Stimulated activated CD4-positive, alpha-beta T cell treated with anti-CD3 and anti-CD28 coated beads, TNF-alpha, amount 100 ng/mL, for 1 hour (primary cell): ENCODE data around the gene KIF21A.

Experiments
- DNase-seq, 3 donors: peaks; one replicate each; pipeline ENCODE4 v3.0.0-alpha.2; 2020; ENCODE audit warnings: low read depth in 3 of 3, low spot score in 1 of 3

KIF21A gene

GRCh38 chr12:39389399-39390150 is 53.3 kb downstream of the KIF21A start:
- DNase-seq, result no peak

DNA sequence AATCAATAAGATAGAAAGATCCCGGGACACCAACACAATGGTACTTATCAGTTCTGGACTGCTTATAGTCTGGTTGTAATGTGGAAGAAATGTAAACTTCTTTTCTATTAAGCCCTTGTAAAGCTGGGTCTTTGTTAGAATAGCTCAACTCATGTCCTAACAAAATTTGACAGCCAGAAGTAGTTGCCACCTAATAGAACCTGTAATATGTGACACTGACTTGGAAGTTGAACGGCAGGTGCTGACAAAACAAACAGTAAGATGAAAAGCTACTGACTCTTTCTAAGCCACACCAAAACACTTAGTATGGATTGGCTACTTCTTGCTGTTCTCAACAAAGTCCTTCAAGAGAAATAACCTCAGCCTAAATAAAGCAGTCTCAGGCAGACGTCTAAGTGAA is 56.6 kb downstream of the KIF21A start:
- DNase-seq, result no peak

DNA sequence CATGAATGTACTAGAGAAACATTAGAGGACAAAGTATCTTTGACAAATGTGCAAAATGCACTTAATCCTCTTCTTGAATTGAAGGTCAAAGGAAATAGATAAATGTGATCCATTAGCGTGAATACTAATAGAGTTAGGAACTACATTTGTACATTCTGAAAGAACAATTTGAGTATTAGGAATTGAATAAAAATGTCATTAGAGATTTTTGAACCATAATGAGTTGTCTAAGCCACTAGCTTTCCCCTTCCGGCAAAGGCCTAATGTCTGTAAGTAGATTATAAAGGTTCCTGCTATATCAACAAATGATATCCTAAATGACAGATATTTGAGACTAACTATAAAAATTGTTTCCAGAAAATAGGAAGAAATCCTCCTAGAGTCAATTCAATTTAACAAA is 59.8 kb downstream of the KIF21A start:
- no peak for DNase-seq

DNA sequence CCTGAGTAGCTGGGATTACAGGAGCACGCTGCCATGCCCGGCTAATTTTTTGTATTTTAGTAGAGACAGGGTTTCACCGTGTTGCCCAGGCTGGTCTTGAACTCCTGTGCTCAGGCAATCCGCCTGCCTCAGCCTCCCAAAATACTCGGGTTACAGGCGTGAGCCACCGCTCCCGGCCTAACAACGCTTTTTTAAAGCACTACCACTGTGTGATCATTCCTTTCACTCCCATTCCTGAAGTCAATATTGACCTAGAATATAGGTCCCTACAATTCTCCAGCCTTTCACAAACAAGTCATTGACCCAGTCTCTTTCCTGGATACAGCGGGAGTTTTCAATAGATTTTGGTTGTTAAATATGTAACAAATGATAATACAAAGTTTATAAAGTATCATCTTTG is 62.8 kb downstream of the KIF21A start:
- no peak for DNase-seq

- no peak for DNase-seq
Measured at GRCh38 chr12:39378341-39378740, 64.6 kb downstream of the KIF21A start.

DNA sequence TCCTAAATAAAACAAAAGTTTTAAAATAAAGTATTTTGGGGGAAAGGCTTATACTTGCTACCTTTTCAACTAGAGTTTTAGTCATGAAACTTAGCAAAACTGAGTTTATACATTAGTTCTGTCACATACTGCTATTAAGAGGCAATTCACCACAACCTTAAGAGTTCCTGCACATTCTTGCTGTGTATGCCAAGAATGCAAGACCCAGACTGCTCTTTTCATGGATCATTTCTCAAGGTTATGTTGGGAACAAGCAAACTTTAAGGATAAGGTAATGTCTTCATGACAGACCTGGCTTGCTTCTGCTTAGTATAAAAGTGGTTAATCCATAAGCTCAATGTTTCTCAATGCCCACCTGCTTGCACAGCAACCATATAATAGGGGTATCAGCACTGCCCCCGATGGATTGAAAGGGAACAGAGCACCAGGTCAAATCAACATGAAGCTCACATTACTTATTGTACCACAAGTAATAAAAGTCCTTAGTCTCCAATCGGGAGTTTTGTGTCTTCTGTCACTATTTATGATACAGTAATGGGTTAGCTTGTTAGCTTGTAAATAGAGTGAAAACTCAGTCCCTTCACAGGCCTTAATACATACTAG is 67.6 kb downstream of the KIF21A start:
- no peak for DNase-seq

DNA sequence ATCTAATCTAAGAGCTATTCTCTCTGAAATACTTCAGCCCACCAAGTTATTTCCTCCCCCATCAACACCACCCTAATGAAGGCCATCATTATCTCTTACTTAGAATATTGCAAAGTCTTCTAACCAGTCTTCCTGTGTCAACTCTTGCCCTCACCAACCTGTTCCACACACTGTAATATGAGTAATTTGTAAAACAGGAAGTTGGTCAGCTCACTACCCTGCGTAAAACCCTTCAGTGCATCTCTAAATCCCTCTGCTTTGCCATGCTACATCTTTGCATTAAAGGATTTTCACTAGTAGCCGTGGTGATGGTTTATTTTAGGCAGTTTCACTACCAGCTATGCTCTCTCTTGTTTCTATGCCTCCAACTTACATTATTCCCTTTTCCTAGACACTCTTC is 70.0 kb downstream of the KIF21A start:
- no peak for DNase-seq

DNA sequence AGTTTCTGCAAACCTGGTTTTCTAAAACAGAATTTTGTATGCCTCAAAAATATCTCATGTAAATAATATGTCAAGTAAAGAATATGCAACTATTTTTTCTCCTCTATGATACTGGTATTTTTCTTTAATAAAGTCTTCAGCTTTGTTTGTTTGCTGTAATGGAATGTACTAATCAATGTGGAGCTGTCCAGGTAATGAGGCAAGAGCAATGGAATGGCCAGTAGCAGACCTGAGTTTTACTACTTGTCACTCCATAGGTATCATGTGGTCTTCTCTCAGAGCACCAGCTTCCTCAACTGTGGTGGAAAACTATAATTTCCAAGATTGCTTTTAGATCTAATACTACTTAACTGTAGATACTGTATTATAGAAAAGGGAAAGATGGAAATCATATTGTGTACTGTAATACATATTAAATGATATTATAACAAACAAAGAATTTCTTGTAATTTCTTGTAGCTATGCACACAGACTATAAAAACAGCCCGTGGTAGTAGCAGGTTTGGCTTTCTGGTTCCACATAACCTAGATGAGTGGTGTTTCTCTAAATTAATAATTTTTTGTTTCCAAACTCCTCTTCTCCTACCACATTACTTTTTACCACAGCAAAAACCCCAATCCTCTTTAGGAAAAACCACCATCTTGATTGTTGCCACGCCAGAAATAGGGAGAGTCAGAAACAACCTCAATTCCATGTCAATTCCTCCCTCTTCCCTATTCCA is 70.6 kb downstream of the KIF21A start:
- DNase-seq, result no peak

- DNase-seq, result no peak
Measured at GRCh38 chr12:39369756-39370155, 73.2 kb downstream of the KIF21A start.

DNA sequence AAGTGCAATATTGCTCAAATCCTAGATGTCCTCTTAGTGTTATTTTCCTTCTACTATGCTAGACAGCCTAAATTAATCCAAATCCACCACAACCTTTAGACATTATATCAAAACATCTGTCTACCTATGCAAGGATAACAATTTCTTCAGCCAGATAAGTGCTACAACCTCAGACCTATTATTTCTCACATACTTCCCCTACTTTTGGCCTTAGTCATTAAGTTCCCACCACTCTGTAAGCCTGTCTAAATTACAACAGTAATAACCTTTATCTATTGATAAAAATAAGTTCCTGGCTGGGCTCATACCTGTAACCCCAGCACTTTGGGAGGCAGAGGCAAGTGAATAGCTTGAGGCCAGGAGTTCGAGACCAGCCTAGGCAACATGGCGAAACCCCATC is 74.0 kb downstream of the KIF21A start:
- no peak for DNase-seq

- no peak for DNase-seq
Measured at GRCh38 chr12:39368096-39368495, 74.8 kb downstream of the KIF21A start.

DNA sequence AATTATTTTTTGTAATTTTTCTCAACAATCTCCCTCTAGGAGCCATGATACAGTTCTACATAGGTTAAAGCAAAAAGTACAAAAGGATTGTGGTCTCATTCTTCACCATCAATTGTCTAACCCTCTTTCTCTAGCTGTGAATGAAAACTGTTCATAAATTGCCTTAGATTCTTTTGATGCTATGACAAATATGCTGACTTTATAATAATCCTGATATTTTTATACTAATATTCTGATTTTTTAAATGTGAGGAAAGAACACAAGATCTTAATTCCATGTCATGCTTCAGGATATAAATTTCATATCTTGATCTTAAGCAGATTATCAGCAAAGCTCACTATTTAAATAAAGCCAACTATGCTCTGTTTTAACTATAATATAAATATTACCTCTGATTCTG is 75.4 kb downstream of the KIF21A start:
- DNase-seq, result no peak

DNA sequence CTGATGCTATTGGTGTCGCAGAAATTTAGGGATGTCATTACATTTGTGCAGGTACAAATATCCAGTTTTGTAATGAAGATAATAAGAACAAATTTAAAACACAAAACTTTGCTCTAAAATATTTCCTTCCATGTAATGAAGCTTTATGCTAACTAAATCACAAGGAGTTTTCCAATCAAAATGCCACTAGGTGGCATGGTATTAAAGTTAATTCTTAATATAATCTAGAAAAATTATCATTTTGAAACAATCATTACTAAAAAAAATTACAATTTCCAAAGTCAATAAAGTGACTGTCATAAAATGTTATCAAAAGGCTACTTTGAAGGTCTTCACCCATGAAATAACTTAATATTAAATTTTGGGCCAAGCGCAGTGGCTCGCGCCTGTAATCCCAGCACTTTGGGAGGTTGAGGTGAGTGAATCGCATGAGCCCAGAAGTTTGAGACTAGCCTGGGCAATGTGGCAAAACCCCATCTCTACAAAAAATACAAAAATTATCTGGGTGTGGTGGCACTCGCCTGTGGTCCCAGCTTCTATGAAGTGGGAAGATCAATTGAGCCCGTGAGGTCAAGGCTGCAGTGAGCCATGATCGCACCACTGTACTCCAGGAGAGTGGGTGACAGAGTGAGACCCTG is 77.4 kb downstream of the KIF21A start:
- no peak for DNase-seq

GRCh38 chr12:39364196-39364595 is 78.7 kb downstream of the KIF21A start:
- no peak for DNase-seq

DNA sequence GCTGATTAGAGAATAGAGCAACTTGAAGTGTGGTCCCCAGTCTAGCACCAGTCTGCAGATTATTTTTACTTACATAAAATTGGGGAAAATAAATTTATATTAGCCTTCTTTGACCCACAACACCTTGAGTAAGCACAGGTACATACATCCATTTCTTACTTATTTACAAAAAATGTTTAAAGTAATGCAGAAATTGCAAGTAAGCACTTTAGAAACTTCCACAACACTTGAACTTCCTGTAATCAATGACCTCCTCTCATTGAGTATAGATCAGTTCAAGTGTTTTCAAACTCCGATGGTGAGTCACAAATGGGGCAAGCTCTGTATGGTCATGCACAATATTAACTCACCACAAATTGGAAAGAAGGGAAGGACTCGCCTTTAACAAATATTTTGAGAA is 83.3 kb downstream of the KIF21A start:
- no peak for DNase-seq

GRCh38 chr12:39357041-39357440 is 85.9 kb downstream of the KIF21A start:
- DNase-seq, result no peak

- no peak for DNase-seq
Measured at GRCh38 chr12:39355841-39356240, 87.1 kb downstream of the KIF21A start.

- DNase-seq, result no peak
Measured at GRCh38 chr12:39354955-39355354, 88.0 kb downstream of the KIF21A start.

- no peak for DNase-seq
Measured at GRCh38 chr12:39352471-39353017, 90.4 kb downstream of the KIF21A start.

GRCh38 chr12:39351153-39351552 is 91.8 kb downstream of the KIF21A start:
- no peak for DNase-seq

DNA sequence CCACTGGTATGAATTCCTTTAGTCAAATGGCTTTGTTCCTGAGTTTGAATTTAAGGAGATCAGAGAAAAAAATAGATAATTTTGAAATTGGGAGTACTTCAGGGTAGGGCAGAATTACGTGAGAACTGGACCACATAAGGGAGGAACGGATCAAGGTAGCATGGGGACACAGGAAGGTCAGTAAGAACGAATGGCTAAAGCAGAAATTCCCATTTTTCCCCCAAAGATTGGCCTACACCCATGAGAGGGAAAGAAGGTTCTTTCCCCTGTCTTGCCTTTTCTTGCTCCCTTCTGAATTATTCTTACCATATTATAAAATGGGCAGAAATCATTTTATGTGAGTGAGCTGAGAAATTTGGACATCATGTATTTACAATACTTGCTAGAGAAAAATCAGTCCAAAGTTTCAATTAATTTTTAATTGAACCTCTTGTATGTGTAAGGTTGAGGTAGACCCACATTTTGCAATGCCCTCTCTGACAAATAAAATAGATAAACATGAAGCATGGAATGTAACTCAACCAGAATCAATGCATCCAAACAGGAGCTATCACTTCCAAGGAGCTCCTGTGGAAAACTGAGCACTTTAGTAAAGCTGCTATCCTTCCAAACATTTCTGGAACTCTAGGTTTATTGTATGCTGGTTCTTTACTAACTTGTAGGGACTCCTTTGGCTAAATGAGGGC is 93.8 kb downstream of the KIF21A start:
- DNase-seq, result no peak
